ENCODE results near the gene KRTAP4-2.

DNA sequence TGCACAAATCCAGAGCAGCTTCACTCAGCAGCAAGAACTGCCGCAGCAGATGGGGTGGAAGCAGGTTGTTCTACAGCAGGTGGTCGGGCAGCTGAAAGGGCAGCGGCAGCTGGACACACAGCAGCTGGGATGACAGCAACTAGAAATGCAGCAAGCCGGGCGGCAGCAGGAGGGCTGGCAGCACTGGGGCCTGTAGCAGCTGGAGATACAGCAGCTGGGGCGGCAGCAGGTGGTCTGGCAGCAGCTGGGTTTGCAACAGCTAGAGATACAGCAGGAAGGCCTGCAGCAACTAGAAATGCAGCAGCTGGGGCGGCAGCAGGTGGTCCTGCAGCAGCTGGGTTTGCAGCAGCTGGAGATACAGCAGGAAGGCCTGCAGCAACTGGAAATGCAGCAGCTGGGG, 10.5 kb downstream of the KRTAP4-2 start:
- no peak for TF ChIP-seq EZH2phosphoT487 (conservative IDR thresholded peaks at IDR 0.05; ENCODE audit: low read length)
- TF ChIP-seq, protein P1, sequence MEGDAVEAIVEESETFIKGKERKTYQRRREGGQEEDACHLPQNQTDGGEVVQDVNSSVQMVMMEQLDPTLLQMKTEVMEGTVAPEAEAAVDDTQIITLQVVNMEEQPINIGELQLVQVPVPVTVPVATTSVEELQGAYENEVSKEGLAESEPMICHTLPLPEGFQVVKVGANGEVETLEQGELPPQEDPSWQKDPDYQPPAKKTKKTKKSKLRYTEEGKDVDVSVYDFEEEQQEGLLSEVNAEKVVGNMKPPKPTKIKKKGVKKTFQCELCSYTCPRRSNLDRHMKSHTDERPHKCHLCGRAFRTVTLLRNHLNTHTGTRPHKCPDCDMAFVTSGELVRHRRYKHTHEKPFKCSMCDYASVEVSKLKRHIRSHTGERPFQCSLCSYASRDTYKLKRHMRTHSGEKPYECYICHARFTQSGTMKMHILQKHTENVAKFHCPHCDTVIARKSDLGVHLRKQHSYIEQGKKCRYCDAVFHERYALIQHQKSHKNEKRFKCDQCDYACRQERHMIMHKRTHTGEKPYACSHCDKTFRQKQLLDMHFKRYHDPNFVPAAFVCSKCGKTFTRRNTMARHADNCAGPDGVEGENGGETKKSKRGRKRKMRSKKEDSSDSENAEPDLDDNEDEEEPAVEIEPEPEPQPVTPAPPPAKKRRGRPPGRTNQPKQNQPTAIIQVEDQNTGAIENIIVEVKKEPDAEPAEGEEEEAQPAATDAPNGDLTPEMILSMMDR (IDR thresholded peaks at IDR 0.05; ENCODE audit: insufficient read depth, low read length, poor library complexity, severe bottlenecking): no peak
